Raji (cell line): ENCODE measurements around the gene DECR2.

Experiments
- POLR2A ChIP-seq: IDR thresholded peaks from 2 replicates; pipeline ENCODE4 v1.6.1; 2011; ENCODE audit warnings: low read depth, low read length, control low read depth; ENCODE audit not compliant: insufficient read depth

DECR2 gene

GRCh38 chr16:401468-402348, at the start of gene DECR2:
Gene DECR2 (plus strand): TSS chr16:401885. CDS start chr16:401964, 79 bp downstream.
- TF ChIP-seq POLR2A = peak; percentile 87

- peak; percentile 60 for TF ChIP-seq POLR2A
These were observed 48.9 kb upstream of the DECR2 start, which contains the start of gene AXIN1 for GRCh38 chr16:352547-353403. Gene AXIN1 (minus strand): TSS chr16:352723. CDS start chr16:347025, 5,698 bp downstream.

- no peak for TF ChIP-seq POLR2A
These were observed 48.0 kb upstream of the DECR2 start for GRCh38 chr16:353404-354290.

GRCh38 chr16:354291-354881, 47.3 kb upstream of the DECR2 start:
- no peak for TF ChIP-seq POLR2A

GRCh38 chr16:354971-355461, 46.7 kb upstream of the DECR2 start:
- TF ChIP-seq POLR2A = no peak

- TF ChIP-seq POLR2A = no peak
These were observed 44.9 kb upstream of the DECR2 start for GRCh38 chr16:356741-357140.

GRCh38 chr16:359067-359763, 42.5 kb upstream of the DECR2 start:
- TF ChIP-seq POLR2A = no peak

GRCh38 chr16:359871-360697, 41.6 kb upstream of the DECR2 start:
- TF ChIP-seq POLR2A = no peak

GRCh38 chr16:360698-361336, 40.9 kb upstream of the DECR2 start:
- no peak for TF ChIP-seq POLR2A

GRCh38 chr16:361341-361871, 40.3 kb upstream of the DECR2 start:
- no peak for TF ChIP-seq POLR2A

- TF ChIP-seq POLR2A = no peak
These were observed 39.6 kb upstream of the DECR2 start for GRCh38 chr16:361872-362701.
